Retinal pigment epithelial cell (primary cell): Measurements from ENCODE around the gene CIAPIN1.

Experiments
- DNase-seq: peaks from one replicate; pipeline ENCODE4 v3.0.0-alpha.2; 2010; ENCODE audit warnings: low read depth
- H3K4me3 ChIP-seq: 2 replicates; pipeline ENCODE4 v1.5.1; 2011; ENCODE audit warnings: mild to moderate bottlenecking, low read length, control low read depth, moderate library complexity
- CTCF ChIP-seq: conservative IDR thresholded peaks from 2 replicates; pipeline ENCODE4 v1.5.1; 2011; ENCODE audit warnings: low read depth, low read length, control low read depth, inconsistent platforms

CIAPIN1 gene

GRCh38 chr16:57381791-57382534, 65.2 kb downstream of the CIAPIN1 start:
- no peak overlapping the region for H3K4me3 ChIP-seq
- TF ChIP-seq CTCF: no peak
- DNase-seq: no peak

GRCh38 chr16:57380671-57381462, 66.3 kb downstream of the CIAPIN1 start:
- DNase-seq: no peak
- TF ChIP-seq CTCF: no peak

GRCh38 chr16:57379579-57379978, 67.6 kb downstream of the CIAPIN1 start:
- no peak overlapping the region for H3K4me3 ChIP-seq
- no peak for TF ChIP-seq CTCF
- DNase-seq: no peak

More at GRCh38 chr16:57380671-57381462, 66.3 kb downstream of the CIAPIN1 start:
- no peak overlapping the region for H3K4me3 ChIP-seq
